Neural cell (in vitro differentiated cells): ENCODE measurements around the gene SNX24. TPM values are rescaled to one million over a fixed set of nuclear protein-coding genes. Genes with fewer than 3 reads are reported as not detected.

Experiments
- H2AFZ ChIP-seq: fragments of 200-600, 300-800 bp; sonication (generic), shearing (Covaris generic); 2 replicates; pipeline ENCODE4 v1.6.0; 2014; ENCODE audit warnings: low read depth, mild to moderate bottlenecking, antibody characterized with exemption, low read length, moderate library complexity
- H3F3A ChIP-seq: fragments of 200-600 bp; shearing (Covaris generic); 2 replicates; pipeline ENCODE4 v1.6.1; 2016; ENCODE audit warnings: mild to moderate bottlenecking, moderate library complexity, mixed read lengths, antibody characterized with exemption, low read length; ENCODE audit not compliant: insufficient read depth, poor library complexity, severe bottlenecking
- H3K27ac ChIP-seq: fragments of 200-600, 300-800 bp; sonication (generic), shearing (Covaris generic); 2 replicates; pipeline ENCODE4 v1.5.1; 2014; ENCODE audit warnings: mild to moderate bottlenecking, low read length, moderate library complexity
- H3K27me3 ChIP-seq: fragments of 300-800, 200-600 bp; sonication (generic), shearing (Covaris generic); 2 replicates; pipeline ENCODE4 v1.6.0; 2014; ENCODE audit warnings: mild to moderate bottlenecking, low read depth, low read length, moderate library complexity; ENCODE audit not compliant: insufficient read depth
- H3K36me3 ChIP-seq: fragments of 300-800, 200-600 bp; sonication (generic), shearing (Covaris generic); 2 replicates; pipeline ENCODE4 v1.5.1; 2014; ENCODE audit warnings: mild to moderate bottlenecking, antibody characterized with exemption, low read length, moderate library complexity; ENCODE audit not compliant: insufficient read depth
- H3K4me2 ChIP-seq: fragments of 300-800, 200-600 bp; sonication (generic), shearing (Covaris generic); 2 replicates; pipeline ENCODE4 v1.6.0; 2014; ENCODE audit warnings: mild to moderate bottlenecking, low read length
- H3K4me3 ChIP-seq: fragments of 300-800, 200-600 bp; sonication (generic), shearing (Covaris generic); 2 replicates; pipeline ENCODE4 v1.5.1; 2014; ENCODE audit warnings: mild to moderate bottlenecking, low read length, moderate library complexity
- H3K79me2 ChIP-seq: fragments of 200-600 bp; shearing (Covaris generic); replicated peaks from 2 replicates; pipeline ENCODE4 v1.6.0; 2014; ENCODE audit warnings: mild to moderate bottlenecking, low read length, moderate library complexity; ENCODE audit not compliant: insufficient read depth
- H3K9ac ChIP-seq: fragments of 300-800, 200-600 bp; sonication (generic), shearing (Covaris generic); 2 replicates; pipeline ENCODE4 v1.6.1; 2016; ENCODE audit warnings: mild to moderate bottlenecking, low read length, mixed read lengths
- H3K9me2 ChIP-seq: fragments of 200-600 bp; shearing (Covaris generic); 2 replicates; pipeline ENCODE4 v1.6.1; 2016; ENCODE audit warnings: mild to moderate bottlenecking, low read length, mixed read lengths; ENCODE audit not compliant: insufficient read depth
- H3K9me3 ChIP-seq: fragments of 200-600, 300-800 bp; sonication (generic), shearing (Covaris generic); 2 replicates; pipeline ENCODE4 v1.6.1; 2016; ENCODE audit warnings: mild to moderate bottlenecking, mixed run types, low read length, moderate library complexity, mixed read lengths
- H4K20me1 ChIP-seq: fragments of 200-600 bp; shearing (Covaris generic); 2 replicates; pipeline ENCODE4 v1.6.1; 2016; ENCODE audit warnings: mild to moderate bottlenecking, mixed run types; ENCODE audit not compliant: insufficient read depth
- EP300 ChIP-seq: fragments of 450-650 bp; conservative IDR thresholded peaks from 2 replicates; pipeline ENCODE4 v1.6.1; 2014; ENCODE audit warnings: antibody characterized with exemption, mild to moderate bottlenecking, moderate library complexity; ENCODE audit not compliant: poor library complexity, severe bottlenecking
- EZH2 ChIP-seq: fragments of 200-600, 300-800 bp; shearing (Covaris generic), sonication (generic); IDR thresholded peaks from 2 replicates; pipeline ENCODE4 v1.6.1; 2014; ENCODE audit warnings: antibody characterized with exemption, low read length, borderline replicate concordance, mild to moderate bottlenecking; ENCODE audit not compliant: insufficient read depth, poor library complexity, severe bottlenecking
- MXI1 ChIP-seq: fragments of 450-650 bp; conservative IDR thresholded peaks from 2 replicates; pipeline ENCODE4 v1.6.1; 2014; ENCODE audit warnings: antibody characterized with exemption, mild to moderate bottlenecking; ENCODE audit not compliant: poor library complexity, severe bottlenecking
- POLR2AphosphoS5 ChIP-seq: IDR thresholded peaks from 2 replicates; pipeline ENCODE4 v1.6.1; 2012
- RAD21 ChIP-seq: fragments of 450-650 bp; conservative IDR thresholded peaks from 2 replicates; pipeline ENCODE4 v1.6.1; 2014; ENCODE audit warnings: antibody characterized with exemption, mild to moderate bottlenecking, moderate library complexity
- REST ChIP-seq: IDR thresholded peaks from 2 replicates; pipeline ENCODE4 v1.6.1; 2012; ENCODE audit warnings: borderline replicate concordance
- SMC3 ChIP-seq: fragments of 450-650 bp; conservative IDR thresholded peaks from 2 replicates; pipeline ENCODE4 v1.6.1; 2014; ENCODE audit warnings: antibody characterized with exemption, mild to moderate bottlenecking, moderate library complexity; ENCODE audit not compliant: poor library complexity
- TAF1 ChIP-seq: IDR thresholded peaks from 2 replicates; pipeline ENCODE4 v1.6.1; 2012; ENCODE audit warnings: low read depth
- polyA plus RNA-seq: library from polyadenylated mRNA; depleted of rRNA; stranded (reverse); fragments of >200 nt; gene quantifications from 2 replicates; pipeline ENCODE4 v1.2.3, GENCODE V29; 2014
- TF ChIP-seq, protein P1 (sequence below): fragments of 450-650 bp; IDR thresholded peaks from 2 replicates; pipeline ENCODE4 v1.5.1; 2014; ENCODE audit warnings: antibody characterized with exemption, mild to moderate bottlenecking, moderate library complexity; ENCODE audit not compliant: poor library complexity, severe bottlenecking

The SNX24 gene
- polyA plus RNA-seq, 1 donor from 2014 or later = 12.8 TPM

- Histone ChIP-seq H3K9me2 (no peaks in the 10 kb centered on the region), H3K36me3 (no peaks in the 10 kb centered on the region), H3K79me2 (no peaks in the 10 kb centered on the region), H4K20me1 (no peaks in the 10 kb centered on the region), H3F3A (no peaks in the 10 kb centered on the region), H2AFZ (no peak overlapping the region), H3K27ac (no peak overlapping the region), H3K4me3 (no peak overlapping the region), H3K27me3 (no peaks in the 10 kb centered on the region), H3K9ac (no peak overlapping the region), H3K4me2 (no peak overlapping the region), H3K9me3 (no peaks in the 10 kb centered on the region)
- TF ChIP-seq RAD21 = peak; percentile 72
- peak; percentile 72 for TF ChIP-seq SMC3
- no peak for TF ChIP-seq MXI1
- TF ChIP-seq POLR2AphosphoS5 = no peak
- TF ChIP-seq, protein P1, sequence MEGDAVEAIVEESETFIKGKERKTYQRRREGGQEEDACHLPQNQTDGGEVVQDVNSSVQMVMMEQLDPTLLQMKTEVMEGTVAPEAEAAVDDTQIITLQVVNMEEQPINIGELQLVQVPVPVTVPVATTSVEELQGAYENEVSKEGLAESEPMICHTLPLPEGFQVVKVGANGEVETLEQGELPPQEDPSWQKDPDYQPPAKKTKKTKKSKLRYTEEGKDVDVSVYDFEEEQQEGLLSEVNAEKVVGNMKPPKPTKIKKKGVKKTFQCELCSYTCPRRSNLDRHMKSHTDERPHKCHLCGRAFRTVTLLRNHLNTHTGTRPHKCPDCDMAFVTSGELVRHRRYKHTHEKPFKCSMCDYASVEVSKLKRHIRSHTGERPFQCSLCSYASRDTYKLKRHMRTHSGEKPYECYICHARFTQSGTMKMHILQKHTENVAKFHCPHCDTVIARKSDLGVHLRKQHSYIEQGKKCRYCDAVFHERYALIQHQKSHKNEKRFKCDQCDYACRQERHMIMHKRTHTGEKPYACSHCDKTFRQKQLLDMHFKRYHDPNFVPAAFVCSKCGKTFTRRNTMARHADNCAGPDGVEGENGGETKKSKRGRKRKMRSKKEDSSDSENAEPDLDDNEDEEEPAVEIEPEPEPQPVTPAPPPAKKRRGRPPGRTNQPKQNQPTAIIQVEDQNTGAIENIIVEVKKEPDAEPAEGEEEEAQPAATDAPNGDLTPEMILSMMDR = peak; percentile 71
- no peak for TF ChIP-seq REST
- TF ChIP-seq TAF1 = no peak
Measured at GRCh38 chr5:122896598-122897282, 51.3 kb downstream of the SNX24 start.

GRCh38 chr5:122897283-122897602, 51.8 kb downstream of the SNX24 start:
- Histone ChIP-seq H4K20me1 (no peaks in the 10 kb centered on the region), H3K9me3 (no peaks in the 10 kb centered on the region), H2AFZ (no peak overlapping the region), H3K36me3 (no peaks in the 10 kb centered on the region), H3K79me2 (no peaks in the 10 kb centered on the region), H3K27ac (no peak overlapping the region), H3K9me2 (no peaks in the 10 kb centered on the region), H3K27me3 (no peaks in the 10 kb centered on the region), H3K9ac (no peak overlapping the region), H3K4me3 (no peak overlapping the region), H3F3A (no peaks in the 10 kb centered on the region), H3K4me2 (no peak overlapping the region)
- TF ChIP-seq MXI1 (no peak), RAD21 (no peak), POLR2AphosphoS5 (no peak)

DNA sequence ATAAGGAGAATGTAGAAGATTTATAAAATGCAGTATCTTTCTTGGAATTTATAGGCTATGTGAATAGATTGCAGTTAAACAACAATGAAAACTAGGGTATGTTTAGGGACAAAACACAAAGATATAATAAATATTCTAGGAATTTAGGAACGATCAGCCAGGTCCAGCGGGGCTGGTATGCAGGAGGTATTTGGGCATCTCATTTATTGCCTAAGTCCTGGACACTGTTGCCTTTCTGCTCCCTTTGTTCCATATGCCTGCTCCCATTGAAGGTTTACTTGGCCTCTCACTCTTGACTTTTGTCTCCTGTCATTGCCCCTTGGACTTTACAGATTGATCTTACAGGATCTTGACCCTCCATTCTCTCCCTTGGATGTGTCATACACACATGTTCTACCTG, 55.9 kb downstream of the SNX24 start:
- no peaks in the 10 kb centered on the region for H4K20me1 ChIP-seq
- no peaks in the 10 kb centered on the region for H3K9me3 ChIP-seq
- H3K27ac ChIP-seq = no peak overlapping the region
- no peaks in the 10 kb centered on the region for H3K79me2 ChIP-seq
- H2AFZ ChIP-seq = no peak overlapping the region
- no peaks in the 10 kb centered on the region for H3K9me2 ChIP-seq
- no peak overlapping the region for H3K9ac ChIP-seq
- H3K4me3 ChIP-seq = no peak overlapping the region
- no peaks in the 10 kb centered on the region for H3K36me3 ChIP-seq
- TF ChIP-seq EP300 (no peak), POLR2AphosphoS5 (no peak), REST (no peak), SMC3 (no peak), RAD21 (no peak), TAF1 (no peak), MXI1 (no peak), EZH2 (no peak)
- TF ChIP-seq, protein P1 = no peak
- no peaks in the 10 kb centered on the region for H3F3A ChIP-seq
- no peaks in the 10 kb centered on the region for H3K27me3 ChIP-seq
- no peak overlapping the region for H3K4me2 ChIP-seq
